T-cell (primary cell): ENCODE measurements around the gene SYT7. TPM values are rescaled to one million over a fixed set of nuclear protein-coding genes. Genes with fewer than 3 reads are reported as not detected.
A peak's percentile ranks its signal among the peaks of the same experiment; 100 is the strongest.

Experiments used
- ATAC-seq, 4 experiments: fragments of 200-7000 bp in 3 of 4; fragments of 150-1000 bp in 1 of 4; cut with Tn5 transposase; replicated peaks in 1 of 4; 1 replicate in 3 of 4; 2 replicates in 1 of 4; pipeline ENCODE4 v1.10.0; 2021; ENCODE audit warnings: moderate library complexity in 3 of 4, mild to moderate bottlenecking in 2 of 4, moderate number of reproducible peaks in 1 of 4
- CTCF ChIA-PET, 2 donors: fragments of 300-600 bp; sonication (Branson Sonifier 250); formaldehyde crosslinking; loops; one replicate each; lab custom pipeline; 2022; ENCODE audit warnings: antibody characterized with exemption in 2 of 2; lab: Charles Lee
- POLR2A ChIA-PET, 2 donors: fragments of 300-600 bp; sonication (Branson Sonifier 250); formaldehyde crosslinking; loops; one replicate each; lab custom pipeline; 2022; ENCODE audit warnings: antibody characterized with exemption in 2 of 2; lab: Charles Lee
- DNase-seq, 35 experiments: peaks; one replicate each; pipeline versions ENCODE4 v3.0.0 to v3.0.0-alpha.2; 2013 to 2023
- H3K27ac ChIP-seq: one replicate; pipeline ENCODE4 v1.5.1; 2013; ENCODE audit warnings: low read length
- H3K27me3 ChIP-seq, 2 experiments: replicated peaks in 1 of 2; 1 replicate in 1 of 2; 2 replicates in 1 of 2; pipeline versions ENCODE4 v1.6.1 to v1.7.0; 2013; ENCODE audit warnings: low read length in 1 of 2, mixed read lengths in 1 of 2; ENCODE audit not compliant: control insufficient read depth in 2 of 2, insufficient read depth in 2 of 2; ENCODE audit errors: extremely low read depth in 1 of 2
- H3K36me3 ChIP-seq, 2 donors: 1 replicate in 1 of 2; 2 replicates in 1 of 2; pipeline versions ENCODE4 v1.6.1 to v1.7.0; 2013; ENCODE audit warnings: low read length in 1 of 2; ENCODE audit not compliant: control insufficient read depth in 2 of 2, insufficient read depth in 1 of 2; ENCODE audit errors: extremely low read depth in 1 of 2
- H3K4me1 ChIP-seq, 2 experiments: 1 replicate in 1 of 2; 2 replicates in 1 of 2; pipeline versions ENCODE4 v1.6.1 to v1.7.0; 2013; ENCODE audit warnings: low read length in 2 of 2, mixed read lengths in 1 of 2; ENCODE audit not compliant: insufficient read depth in 2 of 2, control insufficient read depth in 1 of 2; ENCODE audit errors: extremely low read depth in 1 of 2
- H3K4me3 ChIP-seq, 2 donors: 1 replicate in 1 of 2; 2 replicates in 1 of 2; pipeline versions ENCODE4 v1.5.1 to v1.7.0; 2013; ENCODE audit warnings: mild to moderate bottlenecking in 2 of 2, low read length in 1 of 2, moderate library complexity in 1 of 2; ENCODE audit not compliant: control insufficient read depth in 1 of 2; ENCODE audit errors: extremely low read depth in 1 of 2
- H3K9me3 ChIP-seq: 2 replicates; pipeline ENCODE4 v1.7.0; 2013
- H3K27ac Mint-ChIP-seq, 2 donors: one replicate each; pipeline ENCODE4 v1.8.0; 2020 to 2021; ENCODE audit warnings: mild to moderate bottlenecking in 2 of 2, mixed read lengths in 2 of 2
- H3K27me3 Mint-ChIP-seq, 2 donors: one replicate each; pipeline ENCODE4 v1.8.0; 2021 to 2022; ENCODE audit warnings: mixed read lengths in 2 of 2
- H3K36me3 Mint-ChIP-seq: one replicate; pipeline ENCODE4 v1.8.0; 2021; ENCODE audit warnings: mixed read lengths
- H3K4me1 Mint-ChIP-seq, 3 donors: one replicate each; pipeline ENCODE4 v1.8.0; 2020 to 2022; ENCODE audit warnings: mixed read lengths in 3 of 3, mild to moderate bottlenecking in 1 of 3
- H3K4me3 Mint-ChIP-seq, 3 donors: one replicate each; pipeline ENCODE4 v1.8.0; 2020 to 2022; ENCODE audit warnings: mild to moderate bottlenecking in 3 of 3, mixed read lengths in 3 of 3, moderate library complexity in 3 of 3
- H3K9me3 Mint-ChIP-seq, 3 donors: one replicate each; pipeline ENCODE4 v1.8.0; 2020 to 2022; ENCODE audit warnings: mixed read lengths in 3 of 3
- WGBS: methylation state at CpG from one replicate; pipeline ENCODE4 v1.1.5; 2013; ENCODE audit warnings: missing lambda C conversion rate; ENCODE audit not compliant: insufficient coverage; 5-methylcytosine and 5-hydroxymethylcytosine counted together
- total RNA-seq, 35 experiments: library from RNA in 6 of 35; stranded (reverse) in 6 of 35; fragments of 120-200 nt in 1 of 35; gene quantifications; one replicate each; pipeline versions ENCODE4 v1.2.1 to v1.2.4 and lab custom pipeline; 2013 to 2026

The SYT7 gene
- total RNA-seq, 5 donors from 2014 or later (not counting 1 experiment from before 2014, with no cell fraction given), result 0.19 to 0.26 (median 0.20) TPM; not detected in 2

GRCh38 chr11:61586792-61587430, 6.0 kb upstream of the SYT7 start:
- no peaks in the 10 kb centered on the region for H3K9me3 Mint-ChIP-seq
- ChIA-PET CTCF (interaction anchor here in 1 of 2 donors (0.5 kb wide), 1 partner anchor 11 kb away, joined by 3 read pairs; no protein-coding TSS in a partner anchor), POLR2A (no interaction called here)
- peak overlapping the region in 1 of 2 donors; percentile 46 for H3K4me3 ChIP-seq
- no peak overlapping the region for H3K27ac Mint-ChIP-seq
- ATAC-seq (no peak), DNase-seq (no peak)
- WGBS, result 85% methylated on average over 6 of the region's 13 CpGs
- no peaks in the 10 kb centered on the region for H3K9me3 ChIP-seq
- peaks cover 12 to 20% (median 19%) of the 10 kb centered on the region in 3 donors for H3K4me1 Mint-ChIP-seq
- H3K36me3 ChIP-seq, result no peaks in the 10 kb centered on the region
- H3K36me3 Mint-ChIP-seq, result no peaks in the 10 kb centered on the region
- peaks cover 2 to 67% of the 10 kb centered on the region in 2 experiments for H3K27me3 ChIP-seq
- peaks cover 0 to 19% of the 10 kb centered on the region in 2 experiments for H3K4me1 ChIP-seq
- peaks cover 20 to 50% of the 10 kb centered on the region in 2 donors for H3K27me3 Mint-ChIP-seq
- H3K27ac ChIP-seq, result no peak overlapping the region
- peak overlapping the region; percentile 6 to 77 (median 43) for H3K4me3 Mint-ChIP-seq

DNA sequence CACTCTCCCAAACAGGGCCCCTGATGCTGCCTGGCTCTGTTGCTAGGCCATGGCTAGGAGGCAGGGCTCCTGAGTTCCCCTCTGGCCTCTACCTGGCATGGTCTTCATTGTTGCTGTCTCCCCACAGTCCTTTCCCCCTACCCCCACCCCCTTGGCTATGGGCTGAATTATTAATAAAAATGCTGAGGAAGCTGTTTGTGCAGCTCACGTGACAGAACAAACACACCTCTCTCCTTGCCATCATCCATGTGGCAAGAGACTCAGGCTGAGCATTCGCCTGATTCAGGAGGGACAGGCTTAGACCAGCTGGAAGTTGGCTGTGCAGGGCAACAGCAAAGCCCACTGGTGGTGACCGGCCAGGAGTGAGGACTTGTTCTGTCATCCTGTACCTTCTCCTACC, 4.2 kb upstream of the SYT7 start:
- peaks cover 17 to 26% (median 25%) of the 10 kb centered on the region in 3 donors for H3K4me1 Mint-ChIP-seq
- no peak overlapping the region for H3K27ac Mint-ChIP-seq
- POLR2A ChIA-PET, result no interaction called here
- ATAC-seq (no peak), DNase-seq (no peak)
- H3K36me3 Mint-ChIP-seq, result no peaks in the 10 kb centered on the region
- H3K27ac ChIP-seq, result no peak overlapping the region
- peaks cover 11 to 38% of the 10 kb centered on the region in 2 donors for H3K27me3 Mint-ChIP-seq
- no peaks in the 10 kb centered on the region for H3K36me3 ChIP-seq
- no peaks in the 10 kb centered on the region for H3K9me3 Mint-ChIP-seq
- peaks cover 0 to 30% of the 10 kb centered on the region in 2 experiments for H3K4me1 ChIP-seq
- H3K4me3 ChIP-seq, result no peak overlapping the region
- no peaks in the 10 kb centered on the region for H3K9me3 ChIP-seq
- no peak overlapping the region for H3K4me3 Mint-ChIP-seq
- CTCF ChIA-PET, result no interaction called here
- 53% methylated on average over 2 of the region's 3 CpGs for WGBS
- H3K27me3 ChIP-seq, result peaks cover 2 to 67% of the 10 kb centered on the region in 2 experiments

DNA sequence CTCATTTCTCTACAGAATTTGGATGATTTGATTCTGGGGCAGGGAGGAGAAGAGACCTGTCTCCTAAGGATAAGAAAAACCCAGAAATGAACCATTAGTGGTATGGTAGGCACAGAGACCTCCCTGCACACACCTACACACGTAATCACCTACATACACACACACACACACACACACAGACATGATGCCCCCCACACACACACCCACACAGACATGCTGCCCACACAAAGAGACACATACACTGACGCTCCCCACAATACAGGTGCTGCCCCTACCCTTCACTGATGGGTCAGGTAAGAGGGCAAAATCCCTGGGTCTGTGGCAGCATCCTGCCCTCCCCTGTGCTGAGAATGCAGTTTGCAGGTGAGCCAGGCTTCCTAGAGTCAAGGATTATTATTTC, 1.1 kb upstream of the SYT7 start:
- H3K36me3 ChIP-seq, result no peaks in the 10 kb centered on the region
- H3K9me3 ChIP-seq, result no peaks in the 10 kb centered on the region
- H3K27ac ChIP-seq, result no peak overlapping the region
- Mint-ChIP-seq H3K36me3 (no peaks in the 10 kb centered on the region), H3K4me3 (peak overlapping the region; percentile 60 to 81 (median 79)), H3K27me3 (peaks cover 22 to 51% of the 10 kb centered on the region in 2 donors), H3K27ac (no peak overlapping the region), H3K4me1 (peaks cover 9 to 18% (median 10%) of the 10 kb centered on the region in 3 donors), H3K9me3 (no peaks in the 10 kb centered on the region)
- H3K4me1 ChIP-seq, result peaks cover 0 to 18% of the 10 kb centered on the region in 2 experiments
- no peak overlapping the region for H3K4me3 ChIP-seq
- no peak for DNase-seq
- peaks cover 0 to 68% of the 10 kb centered on the region in 2 experiments for H3K27me3 ChIP-seq
- ATAC-seq, result no peak
- CTCF ChIA-PET, result no interaction called here
- 50% methylated on average over 2 of the region's 2 CpGs for WGBS
- POLR2A ChIA-PET, result interaction anchor here in 1 of 2 donors (0.7 kb wide), 1 partner anchor 165 kb away, joined by 3 read pairs; no protein-coding TSS in a partner anchor

DNA sequence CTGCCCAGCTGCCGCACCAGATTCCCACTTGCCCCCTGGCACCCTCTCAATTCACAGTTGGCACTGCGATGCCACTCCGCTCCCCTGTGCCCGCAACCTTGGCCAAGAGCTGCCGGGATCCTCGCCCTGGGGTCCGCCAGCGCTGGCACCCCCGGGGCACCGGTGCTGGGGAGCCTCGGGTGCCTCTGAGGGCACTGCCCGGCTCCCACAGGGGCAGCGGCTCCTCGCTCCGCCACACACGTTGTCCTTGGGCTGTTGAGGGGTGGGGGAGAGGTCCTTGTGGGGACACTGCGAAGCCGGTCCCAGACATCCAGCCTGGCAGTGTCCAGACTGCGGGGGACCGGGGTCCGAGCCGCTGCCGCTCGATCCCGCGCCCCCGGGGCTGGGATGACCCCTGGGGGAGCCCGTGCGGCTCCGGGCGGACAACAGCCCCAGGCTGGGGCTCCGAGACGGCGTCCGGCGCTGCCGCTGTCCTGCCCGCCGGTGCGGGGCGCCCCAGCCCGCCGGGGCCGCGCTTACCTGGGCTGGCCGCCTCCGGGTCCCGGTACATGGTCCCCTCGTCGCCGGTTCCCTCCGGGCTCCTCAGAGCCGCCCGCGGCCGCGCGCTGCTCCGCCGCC, 496 bp downstream of the SYT7 start:
- DNase-seq (peak in 3 of 35 experiments; percentile 10 to 16 (median 11)), ATAC-seq (peak; percentile 1 to 6 (median 4))
- no peak overlapping the region for H3K27ac Mint-ChIP-seq
- H3K4me1 Mint-ChIP-seq, result peaks cover 9 to 18% (median 10%) of the 10 kb centered on the region in 3 donors
- Histone ChIP-seq H3K36me3 (no peaks in the 10 kb centered on the region), H3K4me1 (peaks cover 0 to 18% of the 10 kb centered on the region in 2 experiments), H3K27me3 (peaks cover 0 to 74% of the 10 kb centered on the region in 2 experiments), H3K27ac (no peak overlapping the region), H3K9me3 (no peaks in the 10 kb centered on the region), H3K4me3 (peak overlapping the region in 1 of 2 donors; percentile 42)
- 4% methylated on average over 58 of the region's 60 CpGs for whole genome bisulfite sequencing
- H3K36me3 Mint-ChIP-seq, result no peaks in the 10 kb centered on the region
- H3K27me3 Mint-ChIP-seq, result peaks cover 22 to 54% of the 10 kb centered on the region in 2 donors
- H3K9me3 Mint-ChIP-seq, result no peaks in the 10 kb centered on the region
- POLR2A ChIA-PET, result no interaction called here
- CTCF ChIA-PET, result no interaction called here
- peak overlapping the region; percentile 49 to 71 (median 71) for H3K4me3 Mint-ChIP-seq

DNA sequence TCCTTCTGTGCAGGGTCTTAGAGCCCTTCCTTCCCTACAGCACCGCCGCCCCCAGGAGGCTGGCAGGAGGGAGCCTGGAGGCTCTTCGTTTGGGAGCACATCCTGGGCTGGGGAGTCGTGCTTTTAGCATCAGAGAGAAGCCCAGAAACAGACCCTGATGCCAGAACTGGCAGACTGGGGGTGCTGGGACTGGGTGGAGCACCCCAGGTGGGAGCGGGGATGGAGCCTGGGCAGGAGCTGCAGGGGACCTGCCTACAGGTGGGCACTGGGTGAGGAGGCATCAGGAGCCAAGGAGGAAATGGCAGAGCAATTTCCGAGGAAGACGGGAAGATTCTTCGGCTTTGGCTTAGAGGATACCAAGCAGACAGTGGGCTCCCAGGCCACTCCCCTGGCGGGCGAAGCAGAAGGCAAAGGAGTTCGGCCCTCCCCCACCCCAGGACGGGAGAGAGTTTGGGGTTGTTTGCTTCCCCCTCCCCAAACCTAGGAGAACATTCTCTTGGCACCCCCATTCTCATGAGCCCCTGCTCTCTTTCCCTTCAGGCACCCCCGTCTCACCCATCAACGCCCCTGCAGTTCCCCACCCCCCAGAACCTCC, 1.1 kb downstream of the SYT7 start:
- 14% methylated on average over 8 of the region's 14 CpGs for WGBS

More for the DNA sequence above, 1.1 kb downstream of the SYT7 start:
- Mint-ChIP-seq H3K27me3 (peaks cover 22 to 58% of the 10 kb centered on the region in 2 donors), H3K36me3 (no peaks in the 10 kb centered on the region), H3K27ac (peak overlapping the region in 1 of 2 donors; percentile 49), H3K4me3 (peak overlapping the region; percentile 49 to 71 (median 71)), H3K4me1 (peaks cover 9 to 18% (median 10%) of the 10 kb centered on the region in 3 donors), H3K9me3 (no peaks in the 10 kb centered on the region)
- Histone ChIP-seq H3K4me1 (peaks cover 0 to 18% of the 10 kb centered on the region in 2 experiments), H3K4me3 (peak overlapping the region in 1 of 2 donors; percentile 42), H3K27ac (no peak overlapping the region), H3K27me3 (peaks cover 0 to 73% of the 10 kb centered on the region in 2 experiments), H3K9me3 (no peaks in the 10 kb centered on the region), H3K36me3 (no peaks in the 10 kb centered on the region)
- ATAC-seq (no peak), DNase-seq (peak in 1 of 35 experiments; percentile 5)
- ChIA-PET CTCF (no interaction called here), POLR2A (no interaction called here)
